ENCODE data around the gene SMAD6.
A peak's percentile ranks its signal among the peaks of the same experiment; 100 is the strongest.

Gene SMAD6

GRCh38 chr15:66805202-66805885 lies 103.3 kb downstream of the SMAD6 start:
- Histone ChIP-seq H3K27ac (ENCODE audit: low read depth, low read length) (no peak overlapping the region), H3K27me3 (ENCODE audit: insufficient read depth, low read length) (no peaks in the 10 kb centered on the region), H3K79me2 (ENCODE audit: control insufficient read depth, insufficient read depth, low read length, poor library complexity) (no peaks in the 10 kb centered on the region), H2BK12ac (ENCODE audit: low read length) (peak overlapping the region; percentile 90), H3K9me3 (ENCODE audit: insufficient read depth, low read depth, low read length) (no peaks in the 10 kb centered on the region), H2BK5ac (ENCODE audit: low read depth, low read length, poor library complexity) (peak overlapping the region; percentile 31), H2AK5ac (ENCODE audit: low read length) (peak overlapping the region; percentile 77), H3K36me3 (ENCODE audit: control insufficient read depth in 1 of 2, insufficient read depth in 2 of 2, low read length in 2 of 2) (no peaks in the 10 kb centered on the region), H4K8ac (ENCODE audit: low read depth, low read length) (peak overlapping the region; percentile 13), H3K79me1 (ENCODE audit: low read length) (peaks cover 33% of the 10 kb centered on the region), H3K4me3 (ENCODE audit: low read depth, low read length) (no peak overlapping the region), H3K4me1 (ENCODE audit: control insufficient read depth in 1 of 2, insufficient read depth in 2 of 2, low read length in 2 of 2) (peaks cover 18 to 33% of the 10 kb centered on the region in 2 experiments), H2AFZ (ENCODE audit: insufficient read depth, low read length, poor library complexity) (no peak overlapping the region), H3K9ac (ENCODE audit: low read length) (no peak overlapping the region), H4K12ac (ENCODE audit: low read depth, low read length) (no peak overlapping the region), H3K14ac (ENCODE audit: low read length) (peak overlapping the region; percentile 22), H3K23ac (ENCODE audit: low read length) (no peak overlapping the region), H3K18ac (ENCODE audit: low read length) (peak overlapping the region; percentile 33), H4K91ac (ENCODE audit: low read depth, low read length) (peak overlapping the region; percentile 90), H3K4ac (ENCODE audit: low read depth, low read length) (peak overlapping the region; percentile 22), H2BK120ac (ENCODE audit: insufficient read depth, low read length, poor library complexity) (peak overlapping the region; percentile 66), H3K4me2 (ENCODE audit: low read length) (no peak overlapping the region)
- WGBS (ENCODE audit: extremely low coverage, insufficient coverage, insufficient read length), result no CpG with 5 or more reads among the region's 3 CpGs
- no peak for DNase-seq

- no peak overlapping the region for H2AK5ac ChIP-seq (ENCODE audit: low read length)
- H3K9me3 ChIP-seq (ENCODE audit: insufficient read depth, low read depth, low read length), result no peaks in the 10 kb centered on the region
- peaks cover 4 to 12% of the 10 kb centered on the region in 2 experiments for H3K4me1 ChIP-seq (ENCODE audit: control insufficient read depth in 1 of 2, insufficient read depth in 2 of 2, low read length in 2 of 2)
- no peak for DNase-seq
- peaks cover 15% of the 10 kb centered on the region for H3K79me1 ChIP-seq (ENCODE audit: low read length)
- no peak overlapping the region for H4K12ac ChIP-seq (ENCODE audit: low read depth, low read length)
- no peak overlapping the region for H3K14ac ChIP-seq (ENCODE audit: low read length)
- no peak overlapping the region for H3K23ac ChIP-seq (ENCODE audit: low read length)
- no peak overlapping the region for H3K4me2 ChIP-seq (ENCODE audit: low read length)
- no peak overlapping the region for H3K9ac ChIP-seq (ENCODE audit: low read length)
- no CpG with 5 or more reads among the region's 21 CpGs for WGBS (ENCODE audit: extremely low coverage, insufficient coverage, insufficient read length)
- H3K4ac ChIP-seq (ENCODE audit: low read depth, low read length), result no peak overlapping the region
- H3K36me3 ChIP-seq (ENCODE audit: control insufficient read depth in 1 of 2, insufficient read depth in 2 of 2, low read length in 2 of 2), result no peaks in the 10 kb centered on the region
- H2BK5ac ChIP-seq (ENCODE audit: low read depth, low read length, poor library complexity), result no peak overlapping the region
- H3K79me2 ChIP-seq (ENCODE audit: control insufficient read depth, insufficient read depth, low read length, poor library complexity), result no peaks in the 10 kb centered on the region
- no peak overlapping the region for H2BK12ac ChIP-seq (ENCODE audit: low read length)
- no peak overlapping the region for H3K18ac ChIP-seq (ENCODE audit: low read length)
- no peaks in the 10 kb centered on the region for H3K27me3 ChIP-seq (ENCODE audit: insufficient read depth, low read length)
- H3K27ac ChIP-seq (ENCODE audit: low read depth, low read length), result no peak overlapping the region
- no peak overlapping the region for H4K8ac ChIP-seq (ENCODE audit: low read depth, low read length)
- no peak overlapping the region for H2AFZ ChIP-seq (ENCODE audit: insufficient read depth, low read length, poor library complexity)
- no peak overlapping the region for H3K4me3 ChIP-seq (ENCODE audit: low read depth, low read length)
- H2BK120ac ChIP-seq (ENCODE audit: insufficient read depth, low read length, poor library complexity), result no peak overlapping the region
- no peak overlapping the region for H4K91ac ChIP-seq (ENCODE audit: low read depth, low read length)
These were observed 106.3 kb downstream of the SMAD6 start for GRCh38 chr15:66808181-66808824.

GRCh38 chr15:66809664-66810063 lies 107.6 kb downstream of the SMAD6 start:
- no peaks in the 10 kb centered on the region for H3K79me2 ChIP-seq (ENCODE audit: control insufficient read depth, insufficient read depth, low read length, poor library complexity)
- H2BK5ac ChIP-seq (ENCODE audit: low read depth, low read length, poor library complexity), result no peak overlapping the region
- H2AK5ac ChIP-seq (ENCODE audit: low read length), result no peak overlapping the region
- H4K8ac ChIP-seq (ENCODE audit: low read depth, low read length), result no peak overlapping the region
- H3K18ac ChIP-seq (ENCODE audit: low read length), result no peak overlapping the region
- H3K14ac ChIP-seq (ENCODE audit: low read length), result no peak overlapping the region
- no peak overlapping the region for H3K27ac ChIP-seq (ENCODE audit: low read depth, low read length)
- no peak overlapping the region for H4K91ac ChIP-seq (ENCODE audit: low read depth, low read length)
- H3K9me3 ChIP-seq (ENCODE audit: insufficient read depth, low read depth, low read length), result peaks cover 4% of the 10 kb centered on the region
- peaks cover 0 to 3% of the 10 kb centered on the region in 2 experiments for H3K4me1 ChIP-seq (ENCODE audit: control insufficient read depth in 1 of 2, insufficient read depth in 2 of 2, low read length in 2 of 2)
- no peak overlapping the region for H2AFZ ChIP-seq (ENCODE audit: insufficient read depth, low read length, poor library complexity)
- no peak overlapping the region for H2BK12ac ChIP-seq (ENCODE audit: low read length)
- H3K36me3 ChIP-seq (ENCODE audit: control insufficient read depth in 1 of 2, insufficient read depth in 2 of 2, low read length in 2 of 2), result no peaks in the 10 kb centered on the region
- no peak overlapping the region for H3K9ac ChIP-seq (ENCODE audit: low read length)
- WGBS (ENCODE audit: extremely low coverage, insufficient coverage, insufficient read length), result no CpG with 5 or more reads among the region's 4 CpGs
- DNase-seq, result no peak
- peaks cover 4% of the 10 kb centered on the region for H3K79me1 ChIP-seq (ENCODE audit: low read length)
- no peak overlapping the region for H3K4me2 ChIP-seq (ENCODE audit: low read length)
- no peaks in the 10 kb centered on the region for H3K27me3 ChIP-seq (ENCODE audit: insufficient read depth, low read length)
- no peak overlapping the region for H3K4me3 ChIP-seq (ENCODE audit: low read depth, low read length)
- no peak overlapping the region for H3K4ac ChIP-seq (ENCODE audit: low read depth, low read length)
- no peak overlapping the region for H4K12ac ChIP-seq (ENCODE audit: low read depth, low read length)
- H3K23ac ChIP-seq (ENCODE audit: low read length), result no peak overlapping the region
- no peak overlapping the region for H2BK120ac ChIP-seq (ENCODE audit: insufficient read depth, low read length, poor library complexity)

GRCh38 chr15:66815318-66815717 lies 113.3 kb downstream of the SMAD6 start:
- no peak overlapping the region for H4K12ac ChIP-seq (ENCODE audit: low read depth, low read length)
- DNase-seq, result no peak

More at GRCh38 chr15:66815318-66815717, 113.3 kb downstream of the SMAD6 start:
- Histone ChIP-seq H2AFZ (ENCODE audit: insufficient read depth, low read length, poor library complexity) (no peak overlapping the region), H3K4me1 (ENCODE audit: control insufficient read depth in 1 of 2, insufficient read depth in 2 of 2, low read length in 2 of 2) (no peaks in the 10 kb centered on the region), H3K27me3 (ENCODE audit: insufficient read depth, low read length) (no peaks in the 10 kb centered on the region), H3K4ac (ENCODE audit: low read depth, low read length) (no peak overlapping the region), H2BK12ac (ENCODE audit: low read length) (no peak overlapping the region), H3K79me1 (ENCODE audit: low read length) (peaks cover under 1% of the 10 kb centered on the region), H3K79me2 (ENCODE audit: control insufficient read depth, insufficient read depth, low read length, poor library complexity) (no peaks in the 10 kb centered on the region), H3K14ac (ENCODE audit: low read length) (no peak overlapping the region), H3K9me3 (ENCODE audit: insufficient read depth, low read depth, low read length) (peaks cover 4% of the 10 kb centered on the region), H3K27ac (ENCODE audit: low read depth, low read length) (no peak overlapping the region), H3K9ac (ENCODE audit: low read length) (no peak overlapping the region), H3K4me2 (ENCODE audit: low read length) (no peak overlapping the region), H2AK5ac (ENCODE audit: low read length) (no peak overlapping the region), H2BK120ac (ENCODE audit: insufficient read depth, low read length, poor library complexity) (no peak overlapping the region), H2BK5ac (ENCODE audit: low read depth, low read length, poor library complexity) (no peak overlapping the region), H3K23ac (ENCODE audit: low read length) (no peak overlapping the region), H3K36me3 (ENCODE audit: control insufficient read depth in 1 of 2, insufficient read depth in 2 of 2, low read length in 2 of 2) (no peaks in the 10 kb centered on the region), H3K18ac (ENCODE audit: low read length) (no peak overlapping the region), H4K8ac (ENCODE audit: low read depth, low read length) (no peak overlapping the region), H3K4me3 (ENCODE audit: low read depth, low read length) (no peak overlapping the region), H4K91ac (ENCODE audit: low read depth, low read length) (no peak overlapping the region)
- WGBS (ENCODE audit: extremely low coverage, insufficient coverage, insufficient read length), result no CpG with 5 or more reads among the region's 3 CpGs

Measured in trophoblast cell (in vitro differentiated cells and primary cell).